Right lobe of liver (tissue), 6 donors: Measurements from ENCODE around the gene SZRD1. TPM values are rescaled to one million over a fixed set of nuclear protein-coding genes. Genes with fewer than 3 reads are reported as not detected.
A peak's percentile ranks its signal among the peaks of the same experiment; 100 is the strongest.

Experiments
- ATAC-seq, 4 donors: fragments of 200-7000 bp; cut with Tn5 transposase; one replicate each; pipeline ENCODE4 v1.9.1; 2020; ENCODE audit warnings: mild to moderate bottlenecking in 4 of 4, moderate library complexity in 4 of 4
- DNase-seq, 3 donors: peaks; one replicate each; pipeline ENCODE4 v3.0.0-alpha.2; 2020
- H3K27ac ChIP-seq, 3 donors: fragments of 200-600 bp; one replicate each; pipeline ENCODE4 v1.8.0; 2022
- H3K27me3 ChIP-seq, 2 donors: fragments of 200-600 bp; one replicate each; pipeline ENCODE4 v1.8.0; 2022
- H3K36me3 ChIP-seq, 4 donors: fragments of 200-600 bp; sonication (generic) in 1 of 4; one replicate each; pipeline versions ENCODE4 v1.5.1 to v1.8.0; 2017 to 2022; ENCODE audit warnings: control low read depth in 1 of 4
- H3K4me1 ChIP-seq, 4 donors: fragments of 200-600 bp; sonication (generic) in 1 of 4; one replicate each; pipeline versions ENCODE4 v1.5.1 to v1.8.0; 2017 to 2022; ENCODE audit warnings: control low read depth in 1 of 4
- H3K4me3 ChIP-seq, 3 donors: fragments of 200-600 bp; one replicate each; pipeline ENCODE4 v1.8.0; 2022
- H3K9me3 ChIP-seq, 4 donors: fragments of 200-600 bp; sonication (generic) in 1 of 4; one replicate each; pipeline versions ENCODE4 v1.5.1 to v1.8.0; 2017 to 2022; ENCODE audit warnings: control low read depth in 1 of 4
- POLR2A ChIP-seq: fragments of 450-650 bp; IDR thresholded peaks from one replicate; pipeline ENCODE4 v1.6.1; 2017; ENCODE audit warnings: antibody characterized with exemption, mild to moderate bottlenecking
- WGBS: methylation state at CpG from one replicate; pipeline ENCODE4 v1.1.6; 2018; ENCODE audit warnings: low coverage, low lambda C conversion rate; ENCODE audit not compliant: insufficient coverage; ENCODE audit errors: missing lambda C conversion rate; 5-methylcytosine and 5-hydroxymethylcytosine counted together
- intact Hi-C, 2 donors: fragments of 100-400 bp; cut with DNase I; formaldehyde crosslinking; loops; one replicate each; pipeline versions ENCODE4 v1.11.2 to v1.14.1; 2022
- total RNA-seq, 6 experiments: library from RNA; depleted of rRNA in 2 of 6; stranded (reverse); fragments of >200 nt in 2 of 6; fragmentation: NEBNext Ultra II Directional in 3 of 6; extraction: Animal tissue kit (Norgen Biotek cat#: 25700) in 3 of 6; gene quantifications; one replicate each; pipeline versions ENCODE4 v1.1.0 to v1.2.4, GENCODE V29; 2016 to 2023
- TF ChIP-seq, protein P1 (sequence below), 4 donors: fragments of 200-600 bp in 3 of 4; fragments of 450-650 bp in 1 of 4; IDR thresholded peaks; one replicate each; pipeline versions ENCODE4 v1.5.1 to v1.8.0; 2016 to 2022; ENCODE audit warnings: antibody characterized with exemption in 4 of 4, mild to moderate bottlenecking in 2 of 4
- donor health status: DM: no; HTN: yes; CAD: no.
- donor health status: DM: no; HTN: no; CAD: no.
- donor health status: DM: no; HTN: no; CAD: no.
- donor health status: DM: no; HTN: yes; CAD: no.
- donor health status: DM: no; HTN: yes; CAD: no.

SZRD1 gene
- total RNA-seq, 6 experiments from 2014 or later = 41.4 to 57.8 (median 47.5) TPM

DNA sequence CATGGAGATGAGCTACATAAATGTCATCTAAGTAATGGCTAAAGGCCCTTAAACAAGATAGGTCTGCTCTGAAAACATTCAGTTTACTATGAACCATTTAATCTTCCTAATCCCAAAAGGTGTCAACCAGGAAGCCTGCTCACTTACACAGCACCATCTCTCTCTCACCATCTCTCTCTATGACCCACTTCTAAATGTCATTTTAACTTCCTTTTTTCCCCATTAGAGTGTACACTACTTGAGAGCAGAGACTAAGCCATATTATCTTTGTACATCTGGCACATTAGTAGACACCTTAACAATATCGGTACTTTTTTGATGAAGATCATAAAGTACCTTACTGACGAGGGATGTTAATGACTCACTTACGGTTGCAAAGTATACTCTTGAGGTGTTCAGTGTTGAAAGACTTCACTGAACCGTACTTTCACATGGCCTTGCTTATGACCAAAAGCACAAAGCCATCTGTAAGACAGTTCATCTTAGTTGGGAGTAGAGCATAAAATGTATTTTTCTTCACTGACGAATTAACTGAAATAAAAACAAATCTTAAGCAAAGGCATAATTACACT lies 40.1 kb upstream of the SZRD1 start:
- Histone ChIP-seq H3K27ac (no peak overlapping the region), H3K4me1 (peaks cover 0 to under 1% (median 0%) of the 10 kb centered on the region in 4 donors), H3K9me3 (no peaks in the 10 kb centered on the region), H3K36me3 (no peaks in the 10 kb centered on the region), H3K4me3 (no peak overlapping the region), H3K27me3 (no peaks in the 10 kb centered on the region)
- ATAC-seq (no peak), DNase-seq (no peak)
- intact Hi-C loops = no loop called here
- TF ChIP-seq, protein P1, sequence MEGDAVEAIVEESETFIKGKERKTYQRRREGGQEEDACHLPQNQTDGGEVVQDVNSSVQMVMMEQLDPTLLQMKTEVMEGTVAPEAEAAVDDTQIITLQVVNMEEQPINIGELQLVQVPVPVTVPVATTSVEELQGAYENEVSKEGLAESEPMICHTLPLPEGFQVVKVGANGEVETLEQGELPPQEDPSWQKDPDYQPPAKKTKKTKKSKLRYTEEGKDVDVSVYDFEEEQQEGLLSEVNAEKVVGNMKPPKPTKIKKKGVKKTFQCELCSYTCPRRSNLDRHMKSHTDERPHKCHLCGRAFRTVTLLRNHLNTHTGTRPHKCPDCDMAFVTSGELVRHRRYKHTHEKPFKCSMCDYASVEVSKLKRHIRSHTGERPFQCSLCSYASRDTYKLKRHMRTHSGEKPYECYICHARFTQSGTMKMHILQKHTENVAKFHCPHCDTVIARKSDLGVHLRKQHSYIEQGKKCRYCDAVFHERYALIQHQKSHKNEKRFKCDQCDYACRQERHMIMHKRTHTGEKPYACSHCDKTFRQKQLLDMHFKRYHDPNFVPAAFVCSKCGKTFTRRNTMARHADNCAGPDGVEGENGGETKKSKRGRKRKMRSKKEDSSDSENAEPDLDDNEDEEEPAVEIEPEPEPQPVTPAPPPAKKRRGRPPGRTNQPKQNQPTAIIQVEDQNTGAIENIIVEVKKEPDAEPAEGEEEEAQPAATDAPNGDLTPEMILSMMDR (IDR thresholded peaks at IDR 0.05) = no peak
- no peak for TF ChIP-seq POLR2A
- WGBS = 76% methylated on average over 5 of the region's 5 CpGs

DNA sequence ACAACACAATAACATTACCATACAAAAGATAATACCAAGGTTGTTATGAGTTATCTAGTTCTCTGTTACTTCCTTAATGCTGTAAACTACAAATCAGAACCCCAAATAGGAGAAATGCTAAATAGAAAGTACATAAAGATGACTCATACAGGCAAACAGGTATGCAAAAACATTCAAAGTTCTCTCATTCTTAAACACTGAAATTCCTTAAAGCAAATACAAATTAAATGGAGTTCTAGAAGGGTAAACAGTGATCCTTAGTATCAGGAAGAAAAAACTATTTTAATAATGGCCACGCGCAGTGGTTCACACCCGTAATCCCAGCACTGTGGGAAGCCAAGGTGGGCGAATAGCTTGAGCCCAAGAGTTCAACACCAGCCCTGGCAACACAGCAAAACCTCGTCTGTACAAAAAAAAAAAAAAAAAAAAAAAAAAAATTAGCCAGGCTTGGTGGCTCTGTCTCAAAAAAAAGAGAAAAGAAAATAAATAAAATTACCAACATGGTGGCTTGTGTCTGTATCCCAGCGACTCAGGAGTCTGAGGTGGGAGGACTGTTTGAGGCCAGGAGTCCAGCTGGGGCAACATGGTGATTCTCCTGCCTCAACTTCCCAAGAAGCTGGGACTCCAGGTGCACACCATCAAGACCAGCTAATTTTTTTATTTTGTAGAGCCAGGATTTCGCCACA lies 32.2 kb upstream of the SZRD1 start:
- H3K27ac ChIP-seq = no peak overlapping the region
- no peaks in the 10 kb centered on the region for H3K36me3 ChIP-seq
- H3K4me3 ChIP-seq = no peak overlapping the region
- ATAC-seq (peak in 1 of 4 donors; percentile 73), DNase-seq (no peak)
- H3K27me3 ChIP-seq = no peaks in the 10 kb centered on the region
- no peak for TF ChIP-seq POLR2A
- TF ChIP-seq, protein P1 (IDR thresholded peaks at IDR 0.05) = no peak
- 84% methylated on average over 6 of the region's 7 CpGs for WGBS
- intact Hi-C loops = no loop called here
- no peaks in the 10 kb centered on the region for H3K9me3 ChIP-seq
- no peaks in the 10 kb centered on the region for H3K4me1 ChIP-seq

DNA sequence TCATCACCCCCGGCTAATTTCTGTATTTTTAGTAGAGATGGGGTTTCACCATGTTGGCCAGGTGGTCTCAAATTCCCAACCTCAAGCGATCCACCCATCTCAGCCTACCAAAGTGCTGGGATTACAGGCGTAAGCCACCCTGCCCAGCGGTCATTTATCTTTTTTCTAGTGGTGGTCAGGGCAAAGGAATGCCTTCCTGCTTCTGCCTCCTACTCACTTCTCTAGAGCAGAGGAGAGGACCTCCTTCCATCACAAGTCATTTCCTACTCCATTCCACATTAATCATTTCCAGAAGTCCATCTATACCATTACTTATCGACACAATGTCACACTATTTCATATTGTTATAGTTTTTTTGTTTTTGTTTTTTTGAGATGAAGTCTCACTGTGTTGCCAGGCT lies 28.1 kb upstream of the SZRD1 start:
- no peak for DNase-seq
- Histone ChIP-seq H3K9me3 (no peaks in the 10 kb centered on the region), H3K36me3 (no peaks in the 10 kb centered on the region), H3K4me1 (no peaks in the 10 kb centered on the region), H3K4me3 (no peak overlapping the region), H3K27ac (no peak overlapping the region), H3K27me3 (no peaks in the 10 kb centered on the region)
- TF ChIP-seq, protein P1 (IDR thresholded peaks at IDR 0.05) = no peak
- TF ChIP-seq POLR2A = no peak
- no peak for ATAC-seq
- intact Hi-C loops = no loop called here
- 90% methylated on average over 5 of the region's 5 CpGs for WGBS

DNA sequence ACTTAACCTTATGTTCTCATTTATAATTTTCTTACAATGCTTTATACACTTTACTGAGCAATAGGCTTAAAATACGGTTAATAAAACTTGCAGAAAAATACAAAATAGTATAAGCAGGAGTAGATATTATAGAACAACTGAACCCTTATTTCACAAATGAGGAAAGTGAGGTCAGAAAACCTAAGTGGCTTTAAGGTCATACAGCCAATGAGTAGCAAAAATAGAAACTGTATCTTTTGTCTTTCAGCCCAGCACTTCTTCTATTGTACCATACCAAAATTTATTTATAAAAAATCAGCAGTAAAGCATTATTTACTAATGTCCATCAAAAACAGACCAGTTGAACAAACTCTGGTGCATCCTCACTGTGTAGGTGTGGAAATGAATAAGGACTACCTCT lies 26.4 kb upstream of the SZRD1 start:
- intact Hi-C loops = no loop called here
- H3K4me1 ChIP-seq = no peaks in the 10 kb centered on the region
- no peak overlapping the region for H3K27ac ChIP-seq
- H3K9me3 ChIP-seq = no peaks in the 10 kb centered on the region
- 100% methylated on average over 1 of the region's 1 CpG for WGBS
- TF ChIP-seq, protein P1 (IDR thresholded peaks at IDR 0.05) = no peak
- TF ChIP-seq POLR2A = no peak
- DNase-seq (no peak), ATAC-seq (no peak)
- H3K4me3 ChIP-seq = no peak overlapping the region
- H3K27me3 ChIP-seq = no peaks in the 10 kb centered on the region
- H3K36me3 ChIP-seq = no peaks in the 10 kb centered on the region
